Uterus (tissue), 2 donors: Measurements from ENCODE around the gene CCNL2.
"Not testable (repeated sequence)": the region's sequence is repeated elsewhere in the genome, so short reads cannot be mapped to it uniquely, and the experiment has no call there.

Experiments used
- CTCF ChIP-seq, 4 experiments: fragments of 200-600 bp in 2 of 4; fragments of 450-650 bp in 2 of 4; sonication (generic) in 2 of 4; IDR thresholded peaks; one replicate each; pipeline ENCODE4 v1.5.1; 2016 to 2019; ENCODE audit warnings: antibody characterized with exemption in 4 of 4, mild to moderate bottlenecking in 2 of 4, moderate library complexity in 1 of 4
- POLR2A ChIP-seq, 2 donors: fragments of 450-650 bp; IDR thresholded peaks; one replicate each; pipeline ENCODE4 v1.6.1; 2016; ENCODE audit warnings: antibody characterized with exemption in 2 of 2, mild to moderate bottlenecking in 1 of 2, moderate library complexity in 1 of 2

- TF ChIP-seq CTCF, POLR2A (IDR thresholded peaks at IDR 0.05): not testable (repeated sequence)
Observed at GRCh38 chr1:1412311-1412902, 13.3 kb upstream of the CCNL2 start.
